ENCODE measurements around the gene SH3TC1.

Gene SH3TC1

DNA sequence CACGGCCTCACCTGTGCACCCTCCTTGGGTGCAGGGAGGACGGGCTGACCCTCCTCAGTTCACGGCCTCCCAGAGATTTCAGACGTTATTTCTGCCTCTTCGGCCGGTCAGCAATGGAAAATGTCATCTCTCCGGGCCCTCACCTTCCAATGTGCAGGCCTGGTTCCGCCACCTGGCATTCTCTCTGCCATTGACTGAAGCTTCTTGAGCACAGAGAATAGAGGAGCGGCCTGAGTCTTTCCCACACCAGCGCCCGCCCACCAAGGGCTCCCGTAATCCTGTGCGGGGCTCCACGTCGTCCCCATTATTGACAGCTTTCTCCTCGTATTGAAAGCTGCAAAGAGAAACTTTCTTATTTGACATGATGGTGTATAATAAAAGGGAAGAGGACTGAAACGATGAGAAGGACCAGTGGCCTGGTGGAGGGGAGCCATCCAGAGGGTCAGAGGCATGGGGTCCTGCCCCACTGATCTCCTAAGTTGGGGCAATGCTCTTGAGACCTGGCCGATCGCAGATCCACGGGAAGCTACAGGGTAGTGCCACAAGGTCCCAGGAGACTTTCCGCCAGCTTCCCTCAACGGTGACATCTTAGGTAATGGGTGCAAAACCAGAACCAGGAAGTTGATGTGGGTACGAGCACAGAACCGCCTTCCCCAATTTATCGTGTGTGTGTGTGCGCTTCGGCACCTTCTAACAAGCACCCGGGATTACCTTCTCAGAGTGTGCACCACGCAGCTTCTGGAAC is 91.0 kb downstream of the SH3TC1 start:
- no peak for DNase-seq (ENCODE audit: low spot score)

DNA sequence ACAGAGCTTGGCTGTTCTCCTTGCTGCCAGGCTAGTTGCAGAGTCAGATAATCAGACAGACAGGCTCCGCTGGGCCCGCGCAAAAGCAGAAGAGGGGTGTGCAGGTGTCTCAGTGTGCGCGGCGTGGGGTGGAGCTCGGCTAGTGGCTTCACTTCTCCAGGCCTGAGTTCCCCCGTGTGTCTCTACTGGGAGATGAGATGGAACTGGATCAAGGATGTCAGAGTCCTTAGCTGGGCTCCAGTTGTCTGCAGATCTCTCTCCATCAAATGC is 91.5 kb downstream of the SH3TC1 start:
- DNase-seq (ENCODE audit: low spot score) = no peak
